ENCODE results near the gene ARID1A.

GRCh38 chr1:26695356-26696118 is at the start of gene ARID1A:
- TF ChIP-seq, protein P1, sequence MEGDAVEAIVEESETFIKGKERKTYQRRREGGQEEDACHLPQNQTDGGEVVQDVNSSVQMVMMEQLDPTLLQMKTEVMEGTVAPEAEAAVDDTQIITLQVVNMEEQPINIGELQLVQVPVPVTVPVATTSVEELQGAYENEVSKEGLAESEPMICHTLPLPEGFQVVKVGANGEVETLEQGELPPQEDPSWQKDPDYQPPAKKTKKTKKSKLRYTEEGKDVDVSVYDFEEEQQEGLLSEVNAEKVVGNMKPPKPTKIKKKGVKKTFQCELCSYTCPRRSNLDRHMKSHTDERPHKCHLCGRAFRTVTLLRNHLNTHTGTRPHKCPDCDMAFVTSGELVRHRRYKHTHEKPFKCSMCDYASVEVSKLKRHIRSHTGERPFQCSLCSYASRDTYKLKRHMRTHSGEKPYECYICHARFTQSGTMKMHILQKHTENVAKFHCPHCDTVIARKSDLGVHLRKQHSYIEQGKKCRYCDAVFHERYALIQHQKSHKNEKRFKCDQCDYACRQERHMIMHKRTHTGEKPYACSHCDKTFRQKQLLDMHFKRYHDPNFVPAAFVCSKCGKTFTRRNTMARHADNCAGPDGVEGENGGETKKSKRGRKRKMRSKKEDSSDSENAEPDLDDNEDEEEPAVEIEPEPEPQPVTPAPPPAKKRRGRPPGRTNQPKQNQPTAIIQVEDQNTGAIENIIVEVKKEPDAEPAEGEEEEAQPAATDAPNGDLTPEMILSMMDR (IDR thresholded peaks at IDR 0.05) = no peak
- TF ChIP-seq EZH2 (IDR thresholded peaks at IDR 0.05) (no peak), EZH2phosphoT487 (IDR thresholded peaks at IDR 0.05) (no peak)

Data from neural progenitor cell (in vitro differentiated cells).